Activated T-cell treated with anti-CD3 and anti-CD28 coated beads, Interleukin-2, amount 50 U/mL, for 24 hours (primary cell): ENCODE data around the gene SH2D5.

ENCODE experiments used
- DNase-seq: peaks from one replicate; pipeline ENCODE4 v3.0.0-alpha.2; 2020
- H3K27ac Mint-ChIP-seq: 2 replicates; pipeline ENCODE4 v1.8.0; 2020; ENCODE audit warnings: mild to moderate bottlenecking, mixed read lengths
- H3K27me3 Mint-ChIP-seq: 2 replicates; pipeline ENCODE4 v1.8.0; 2020; ENCODE audit warnings: mixed read lengths
- H3K36me3 Mint-ChIP-seq: 2 replicates; pipeline ENCODE4 v1.8.0; 2020; ENCODE audit warnings: low read depth, mixed read lengths
- H3K4me1 Mint-ChIP-seq: 2 replicates; pipeline ENCODE4 v1.8.0; 2020; ENCODE audit warnings: low read depth, mixed read lengths
- H3K4me3 Mint-ChIP-seq: 2 replicates; pipeline ENCODE4 v1.8.0; 2020; ENCODE audit warnings: mild to moderate bottlenecking, moderate library complexity, mixed read lengths
- H3K9me3 Mint-ChIP-seq: 2 replicates; pipeline ENCODE4 v1.8.0; 2020; ENCODE audit warnings: mixed read lengths

Gene SH2D5

DNA sequence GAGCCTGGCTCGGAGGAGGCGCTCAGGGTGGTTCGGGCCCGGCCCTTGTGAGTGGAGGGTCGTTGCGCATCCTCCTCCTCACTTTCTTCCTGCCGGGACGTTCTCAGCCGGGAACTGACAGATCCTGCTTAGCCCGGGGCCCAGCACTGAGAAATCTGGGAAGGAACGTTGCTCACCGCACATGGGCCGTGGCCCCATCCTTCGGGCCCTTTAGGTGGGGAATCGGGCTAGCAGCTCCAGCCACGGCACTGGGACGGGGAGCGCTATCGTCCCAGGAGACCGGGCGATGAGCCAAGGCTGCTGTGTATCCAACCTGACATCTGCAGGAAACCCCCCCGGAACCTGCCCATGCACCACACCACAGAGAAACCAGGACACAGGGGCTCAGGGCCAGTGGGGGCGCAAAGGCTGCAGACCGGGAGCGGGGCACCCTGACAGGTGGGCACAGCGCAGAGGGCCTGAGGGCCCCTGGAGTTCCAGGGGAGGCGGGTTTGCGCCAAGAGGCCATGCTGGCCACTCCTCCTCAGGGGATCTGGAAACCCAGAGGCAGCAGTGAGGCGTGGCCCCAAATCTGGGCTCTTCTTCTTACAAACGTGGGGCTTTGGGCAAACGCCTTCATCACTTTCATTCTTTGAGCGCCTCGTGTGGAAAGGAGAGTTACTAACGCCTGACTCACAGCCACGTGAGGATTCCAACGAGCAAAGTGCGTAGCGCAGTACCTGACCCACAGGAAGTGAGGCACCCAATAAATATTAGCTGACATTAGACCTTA, at the start of gene SH2D5:
TSS of gene SH2D5 (minus strand) at position 116 of the 772 bp plus-strand sequence. CDS start 4,659 bp downstream, outside the sequence.
- H3K36me3 Mint-ChIP-seq, result peaks cover 22% of the 10 kb centered on the region
- H3K27me3 Mint-ChIP-seq, result peaks cover 38% of the 10 kb centered on the region
- H3K27ac Mint-ChIP-seq, result peak within 1 kb of the TSS; percentile 89
- peaks cover 25% of the 10 kb centered on the region for H3K4me1 Mint-ChIP-seq
- no peaks in the 10 kb centered on the region for H3K9me3 Mint-ChIP-seq
- DNase-seq, result peak; percentile 80
- peak within 1 kb of the TSS; percentile 78 for H3K4me3 Mint-ChIP-seq

DNA sequence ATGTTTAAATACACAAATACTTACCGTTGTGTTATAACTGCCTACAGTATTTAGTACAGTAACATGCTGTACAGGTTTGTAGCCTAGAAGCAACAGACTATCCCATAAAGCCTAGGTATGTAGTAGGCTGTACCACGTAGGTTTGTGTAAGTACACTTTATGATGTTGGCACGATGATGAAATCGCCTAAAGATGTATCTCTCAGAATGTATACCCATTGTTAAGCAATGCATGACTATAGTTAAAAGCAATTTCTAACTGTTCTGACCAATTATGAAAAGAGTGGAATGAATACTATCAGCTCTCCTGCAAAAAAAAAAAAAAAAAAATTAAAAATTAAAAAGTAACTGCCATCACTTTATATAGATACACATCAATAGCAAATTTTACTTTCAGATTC, 43.2 kb upstream of the SH2D5 start:
- Mint-ChIP-seq H3K27ac (peak overlapping the region; percentile 54), H3K9me3 (no peaks in the 10 kb centered on the region), H3K4me3 (no peak overlapping the region), H3K27me3 (no peaks in the 10 kb centered on the region), H3K4me1 (peaks cover 33% of the 10 kb centered on the region), H3K36me3 (peaks cover 92% of the 10 kb centered on the region)
- no peak for DNase-seq

DNA sequence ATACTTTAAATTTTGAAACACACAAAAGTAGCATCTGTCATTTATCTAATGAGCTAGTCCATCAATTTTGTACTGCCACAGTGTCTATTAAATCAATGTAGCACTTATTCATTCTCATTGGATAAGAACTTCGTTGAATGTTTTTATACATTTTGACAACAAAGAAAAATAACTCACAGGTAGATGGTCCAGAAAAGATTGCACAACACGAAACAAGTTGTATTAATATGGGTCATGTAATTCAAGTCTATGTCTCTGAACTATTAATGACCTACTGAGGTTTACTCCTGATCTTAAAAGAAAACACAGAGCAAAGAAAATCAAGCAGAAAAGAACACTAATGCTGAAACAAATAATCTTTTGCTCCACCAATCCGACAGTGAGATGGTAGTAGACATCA, 39.3 kb upstream of the SH2D5 start:
- Mint-ChIP-seq H3K4me1 (peaks cover 11% of the 10 kb centered on the region), H3K9me3 (no peaks in the 10 kb centered on the region), H3K27me3 (no peaks in the 10 kb centered on the region), H3K27ac (no peak overlapping the region), H3K4me3 (no peak overlapping the region), H3K36me3 (peaks cover 94% of the 10 kb centered on the region)
- no peak for DNase-seq

DNA sequence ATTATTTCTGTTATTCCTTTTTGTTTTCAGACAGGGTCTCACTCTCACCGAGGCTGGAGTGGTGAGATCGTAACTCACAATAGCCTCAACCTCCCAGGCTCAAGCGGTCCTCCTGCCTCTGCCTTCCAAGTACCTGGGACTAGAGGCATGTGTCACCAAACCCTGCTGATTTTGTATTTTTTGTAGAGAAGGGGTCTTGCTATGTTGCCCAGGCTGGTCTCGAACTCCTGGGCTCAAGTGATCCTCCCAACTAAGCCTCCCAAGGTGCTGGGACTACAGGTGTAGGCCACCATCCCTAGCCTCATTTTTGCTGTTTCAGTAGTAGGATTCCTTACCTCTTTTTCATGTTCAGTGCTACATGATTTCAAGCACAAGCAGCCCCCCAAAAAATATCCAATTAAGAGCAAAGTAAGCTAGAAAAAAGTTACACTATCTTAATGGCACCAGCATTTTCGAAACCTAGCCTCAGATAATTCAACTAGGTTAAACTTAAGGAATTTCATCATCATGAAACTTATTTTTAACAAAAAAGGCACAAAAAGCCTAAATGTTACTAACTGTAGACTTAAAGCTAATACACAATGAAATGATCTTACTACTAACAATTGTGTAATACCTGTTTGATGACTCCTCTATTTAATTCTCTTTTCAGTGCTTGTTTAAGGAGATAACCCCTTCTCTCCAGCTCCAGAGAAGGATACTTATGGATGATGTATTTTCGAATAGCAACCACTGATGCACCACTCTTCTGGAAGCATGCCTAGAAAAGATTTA, 38.0 kb upstream of the SH2D5 start:
- DNase-seq, result no peak
- H3K27ac Mint-ChIP-seq, result no peak overlapping the region
- H3K4me1 Mint-ChIP-seq, result peaks cover 2% of the 10 kb centered on the region
- H3K27me3 Mint-ChIP-seq, result no peaks in the 10 kb centered on the region
- no peak overlapping the region for H3K4me3 Mint-ChIP-seq
- peaks cover 94% of the 10 kb centered on the region for H3K36me3 Mint-ChIP-seq
- H3K9me3 Mint-ChIP-seq, result no peaks in the 10 kb centered on the region

DNA sequence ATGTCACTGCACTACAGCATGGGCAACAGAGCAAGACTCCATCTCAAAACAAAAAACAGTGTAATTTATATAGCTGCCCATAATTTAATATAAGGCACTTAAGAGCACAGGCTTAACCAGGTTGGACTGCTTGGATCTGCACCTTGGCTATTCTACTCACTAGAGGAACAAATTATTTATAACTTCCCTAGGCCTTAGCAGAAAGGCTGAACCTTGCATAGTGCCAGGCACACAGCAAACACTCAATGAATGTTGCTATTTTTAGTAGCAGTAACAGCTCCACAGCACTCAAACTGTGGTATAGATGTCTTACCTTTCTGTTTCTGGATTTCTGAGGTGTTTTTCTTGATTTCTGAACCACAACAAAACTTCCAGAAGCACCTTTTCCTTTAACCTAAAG, 34.8 kb upstream of the SH2D5 start:
- H3K27ac Mint-ChIP-seq, result no peak overlapping the region
- H3K4me1 Mint-ChIP-seq, result no peaks in the 10 kb centered on the region
- H3K9me3 Mint-ChIP-seq, result no peaks in the 10 kb centered on the region
- peaks cover 95% of the 10 kb centered on the region for H3K36me3 Mint-ChIP-seq
- H3K4me3 Mint-ChIP-seq, result no peak overlapping the region
- DNase-seq, result no peak
- H3K27me3 Mint-ChIP-seq, result no peaks in the 10 kb centered on the region

DNA sequence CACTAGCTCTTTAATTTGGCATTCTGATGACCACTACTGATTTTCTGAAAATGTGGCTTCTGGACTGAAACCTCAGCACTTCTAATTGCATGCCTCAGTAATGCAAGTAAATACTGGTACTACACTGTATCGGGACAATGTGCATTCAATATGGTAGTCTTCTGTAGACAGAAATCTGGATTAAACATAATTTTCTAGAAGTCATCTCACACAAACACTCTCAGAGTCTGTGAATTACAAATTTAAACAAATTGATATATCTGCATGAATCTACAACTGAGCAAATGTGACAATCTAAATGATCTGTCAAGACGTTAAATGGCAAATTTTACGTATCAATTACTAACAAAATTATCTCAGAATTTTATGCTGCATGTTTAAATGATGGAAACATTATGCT, 30.9 kb upstream of the SH2D5 start:
- DNase-seq, result no peak
- no peaks in the 10 kb centered on the region for H3K27me3 Mint-ChIP-seq
- H3K27ac Mint-ChIP-seq, result no peak overlapping the region
- no peaks in the 10 kb centered on the region for H3K4me1 Mint-ChIP-seq
- H3K36me3 Mint-ChIP-seq, result peaks cover 96% of the 10 kb centered on the region
- H3K9me3 Mint-ChIP-seq, result no peaks in the 10 kb centered on the region
- no peak overlapping the region for H3K4me3 Mint-ChIP-seq

DNA sequence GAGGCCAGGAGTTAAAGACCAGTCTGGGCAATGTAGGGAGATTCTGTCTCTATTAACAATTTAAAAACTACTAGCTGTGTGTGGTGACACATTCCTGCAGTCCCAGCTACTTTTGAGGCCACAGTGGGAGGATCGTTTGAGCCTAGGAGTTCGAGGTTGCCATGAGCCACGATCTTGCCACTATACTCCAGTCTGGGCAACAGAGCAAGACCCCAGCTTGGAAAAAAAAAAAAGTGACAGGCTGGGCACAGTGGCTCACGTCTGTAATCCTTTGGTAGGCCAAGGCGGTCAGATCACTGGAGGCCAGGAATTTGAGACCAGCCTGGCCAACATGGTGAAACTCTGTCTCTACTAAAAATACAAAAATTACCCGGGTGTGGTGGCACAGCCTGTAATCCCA, 27.8 kb upstream of the SH2D5 start:
- no peaks in the 10 kb centered on the region for H3K4me1 Mint-ChIP-seq
- H3K36me3 Mint-ChIP-seq, result peaks cover 92% of the 10 kb centered on the region
- DNase-seq, result no peak
- no peaks in the 10 kb centered on the region for H3K9me3 Mint-ChIP-seq
- no peak overlapping the region for H3K27ac Mint-ChIP-seq
- H3K27me3 Mint-ChIP-seq, result no peaks in the 10 kb centered on the region
- no peak overlapping the region for H3K4me3 Mint-ChIP-seq

DNA sequence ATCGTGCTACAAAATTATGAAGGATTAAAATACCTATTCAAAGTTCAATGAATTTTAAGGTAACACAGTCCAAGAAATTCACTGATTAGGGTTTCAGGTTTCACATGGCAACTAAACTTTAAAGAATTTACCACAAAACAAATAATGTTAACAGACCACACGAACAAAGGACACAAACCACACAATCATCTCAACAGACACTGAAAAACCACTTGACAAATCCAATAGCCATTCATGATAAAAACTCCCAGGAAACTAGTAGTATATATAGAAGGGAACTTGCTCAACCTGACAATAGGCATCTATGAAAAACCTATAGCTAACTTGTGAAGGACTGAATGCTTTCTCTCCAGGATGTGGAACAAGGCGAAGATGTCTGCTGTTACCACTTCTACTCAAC, 21.1 kb upstream of the SH2D5 start:
- Mint-ChIP-seq H3K4me1 (no peaks in the 10 kb centered on the region), H3K27me3 (no peaks in the 10 kb centered on the region), H3K36me3 (peaks cover 78% of the 10 kb centered on the region), H3K27ac (peak overlapping the region; percentile 29), H3K9me3 (no peaks in the 10 kb centered on the region), H3K4me3 (no peak overlapping the region)
- DNase-seq, result no peak

DNA sequence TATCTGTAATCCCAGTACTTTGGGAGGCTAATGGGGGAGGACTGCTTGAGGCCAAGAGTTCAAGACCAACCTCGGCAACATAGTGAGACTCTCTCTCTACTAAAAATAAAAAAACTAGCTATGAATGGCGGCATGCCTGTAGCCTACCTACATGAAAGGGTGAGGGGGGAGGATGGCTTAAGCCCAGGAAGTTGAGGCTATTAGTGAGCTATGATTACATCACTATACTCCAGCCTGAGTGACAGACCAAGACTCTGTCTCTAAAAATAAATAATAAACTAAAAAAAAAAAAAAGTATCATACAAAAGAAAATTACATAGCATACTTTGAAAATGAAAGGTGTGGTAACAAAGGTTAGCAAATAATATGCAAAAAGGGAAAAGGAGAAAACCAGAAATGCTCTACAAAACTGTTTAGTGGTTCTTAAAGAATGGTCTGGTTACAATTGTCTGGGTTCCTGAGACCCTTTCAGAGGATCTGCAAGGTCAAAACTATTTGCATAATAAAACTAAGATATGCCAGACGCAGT, 19.0 kb upstream of the SH2D5 start:
- no peak overlapping the region for H3K4me3 Mint-ChIP-seq
- DNase-seq, result no peak
- H3K27me3 Mint-ChIP-seq, result no peaks in the 10 kb centered on the region
- H3K9me3 Mint-ChIP-seq, result no peaks in the 10 kb centered on the region
- H3K27ac Mint-ChIP-seq, result peak overlapping the region; percentile 18
- peaks cover 81% of the 10 kb centered on the region for H3K36me3 Mint-ChIP-seq
- no peaks in the 10 kb centered on the region for H3K4me1 Mint-ChIP-seq

DNA sequence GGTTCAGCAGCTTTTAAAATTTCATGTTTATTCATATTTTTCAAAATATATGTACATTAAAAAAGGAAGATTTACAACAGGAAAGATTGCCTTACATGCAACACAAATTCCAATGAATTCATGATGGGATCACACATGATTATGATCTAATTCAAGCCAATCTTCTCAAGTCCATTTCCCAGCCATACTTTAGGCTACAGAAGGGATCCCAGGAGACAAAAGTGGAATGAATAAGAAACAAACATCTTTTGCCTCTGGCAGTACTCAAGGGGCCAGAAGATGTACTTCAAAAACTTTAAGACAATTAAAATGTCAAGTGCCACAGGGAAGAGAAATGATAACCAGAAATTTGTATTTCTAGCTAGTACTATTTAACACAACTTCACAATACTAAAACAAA, 10.2 kb upstream of the SH2D5 start:
- DNase-seq, result no peak
- Mint-ChIP-seq H3K4me3 (no peak overlapping the region), H3K4me1 (no peaks in the 10 kb centered on the region), H3K27ac (no peak overlapping the region), H3K9me3 (no peaks in the 10 kb centered on the region), H3K36me3 (peaks cover 97% of the 10 kb centered on the region), H3K27me3 (no peaks in the 10 kb centered on the region)

DNA sequence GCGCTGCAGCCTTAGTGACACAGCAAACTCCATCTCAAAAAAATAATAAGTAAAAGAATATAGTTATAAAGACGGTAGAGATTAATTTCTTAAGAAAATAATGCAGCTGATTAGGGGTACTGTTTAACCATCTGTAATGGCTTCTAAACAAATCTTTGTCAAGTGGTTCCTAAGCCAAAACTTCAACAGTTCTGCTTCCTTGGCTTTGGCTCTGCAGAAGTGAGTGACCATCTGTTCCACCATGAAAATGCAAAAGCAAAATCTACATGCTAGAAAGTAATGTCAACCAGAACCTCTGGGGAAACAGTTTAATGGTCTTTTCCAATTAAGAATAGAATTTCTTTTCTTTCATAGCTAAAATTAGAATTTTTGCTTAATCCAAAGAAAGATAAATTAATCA, 8.3 kb upstream of the SH2D5 start:
- DNase-seq, result no peak
- Mint-ChIP-seq H3K36me3 (peaks cover 93% of the 10 kb centered on the region), H3K4me3 (no peak overlapping the region), H3K4me1 (no peaks in the 10 kb centered on the region), H3K9me3 (no peaks in the 10 kb centered on the region), H3K27me3 (no peaks in the 10 kb centered on the region), H3K27ac (no peak overlapping the region)

DNA sequence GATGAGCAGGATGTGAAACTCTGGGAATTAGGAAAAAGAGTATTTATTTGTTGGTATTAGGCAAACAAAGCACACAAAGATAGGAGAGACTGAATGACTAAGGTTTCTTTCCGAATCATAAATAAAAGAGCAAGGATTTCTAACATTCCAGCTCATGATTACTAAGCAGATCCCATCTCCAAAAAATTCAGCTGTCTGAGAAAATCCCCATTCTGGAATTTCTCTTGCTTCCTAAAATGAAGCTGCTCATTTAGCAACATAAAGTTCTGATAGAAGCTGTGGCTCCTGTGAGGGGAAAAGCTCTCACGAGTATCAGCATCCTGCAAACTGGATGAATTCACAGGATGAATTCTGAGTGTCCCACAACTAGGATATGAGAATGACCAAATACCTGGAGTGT, 6.7 kb upstream of the SH2D5 start:
- no peaks in the 10 kb centered on the region for H3K27me3 Mint-ChIP-seq
- DNase-seq, result no peak
- no peak overlapping the region for H3K27ac Mint-ChIP-seq
- H3K9me3 Mint-ChIP-seq, result no peaks in the 10 kb centered on the region
- peaks cover 80% of the 10 kb centered on the region for H3K36me3 Mint-ChIP-seq
- H3K4me1 Mint-ChIP-seq, result no peaks in the 10 kb centered on the region
- no peak overlapping the region for H3K4me3 Mint-ChIP-seq

DNA sequence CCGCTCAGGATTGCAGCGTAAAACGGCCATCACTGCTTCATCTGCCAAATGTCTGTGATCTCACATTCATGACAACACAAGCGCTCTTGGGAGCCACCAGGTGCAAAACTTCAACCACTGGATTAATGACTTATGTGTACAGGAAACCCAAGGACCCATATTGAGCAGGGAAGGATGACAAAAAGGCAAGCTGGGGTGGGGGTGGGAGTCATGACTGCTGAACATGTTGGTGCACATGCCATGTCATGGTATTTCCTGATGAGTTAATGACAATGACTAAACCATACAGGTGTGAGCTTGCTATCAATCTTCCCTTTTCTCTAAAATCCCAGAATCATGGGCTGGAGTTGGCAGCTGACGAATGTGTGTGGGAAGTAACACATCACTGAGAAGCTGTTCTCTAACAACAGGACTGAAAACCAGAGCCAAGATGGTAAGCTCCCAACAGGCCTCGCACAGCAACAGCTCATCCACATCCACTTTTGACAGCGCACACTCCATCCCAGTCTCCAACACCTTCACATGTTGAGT, 3.1 kb upstream of the SH2D5 start:
- H3K36me3 Mint-ChIP-seq, result peaks cover 49% of the 10 kb centered on the region
- H3K4me3 Mint-ChIP-seq, result no peak overlapping the region
- H3K27ac Mint-ChIP-seq, result no peak overlapping the region

DNA sequence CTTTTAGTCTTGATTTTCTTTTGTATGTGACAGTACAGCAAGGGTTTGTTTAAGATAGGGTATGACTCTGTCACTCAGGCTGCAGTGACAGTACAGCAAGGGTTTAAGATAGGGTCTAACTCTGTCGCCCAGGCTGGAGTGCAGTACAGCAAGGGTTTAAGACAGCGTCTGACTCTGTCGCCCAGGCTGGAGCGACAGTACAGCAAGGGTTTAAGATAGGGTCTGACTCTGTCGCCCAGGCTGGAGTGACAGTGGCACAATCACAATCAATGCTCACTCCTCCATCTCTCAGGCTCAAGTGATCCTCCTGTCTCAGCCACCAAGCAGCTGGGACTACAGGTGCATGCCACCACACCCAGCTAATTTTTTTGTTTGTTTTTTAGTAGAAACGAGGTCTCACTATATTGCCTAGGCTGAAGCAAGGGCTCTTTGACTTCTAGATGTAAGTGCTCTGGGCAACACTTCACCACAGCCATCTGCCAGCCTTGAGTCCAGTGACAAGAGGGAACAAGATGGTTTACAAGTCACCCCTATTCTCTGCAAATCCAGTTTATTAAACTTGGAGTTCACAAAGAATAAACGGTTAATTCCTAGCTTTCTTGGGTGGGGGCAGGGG, 965 bp upstream of the SH2D5 start:
- no peak for DNase-seq
- peaks cover 28% of the 10 kb centered on the region for H3K36me3 Mint-ChIP-seq
- peaks cover 33% of the 10 kb centered on the region for H3K27me3 Mint-ChIP-seq
- no peaks in the 10 kb centered on the region for H3K9me3 Mint-ChIP-seq
- H3K4me3 Mint-ChIP-seq, result peak overlapping the region; percentile 78
- peaks cover 25% of the 10 kb centered on the region for H3K4me1 Mint-ChIP-seq
- peak overlapping the region; percentile 89 for H3K27ac Mint-ChIP-seq

More for the DNA sequence above, 3.1 kb upstream of the SH2D5 start:
- H3K27me3 Mint-ChIP-seq, result peaks cover 13% of the 10 kb centered on the region
- DNase-seq, result no peak
- no peaks in the 10 kb centered on the region for H3K9me3 Mint-ChIP-seq
- H3K4me1 Mint-ChIP-seq, result peaks cover 22% of the 10 kb centered on the region
